Body of pancreas (tissue), 4 donors: ENCODE data around the gene TXNDC5.

Experiments
- POLR2A ChIP-seq, 3 donors: fragments of 450-650 bp; IDR thresholded peaks; one replicate each; pipeline ENCODE4 v1.6.1; 2016; ENCODE audit warnings: antibody characterized with exemption in 3 of 3, mild to moderate bottlenecking in 2 of 3
- TF ChIP-seq, protein P1 (sequence below), 7 experiments: fragments of 450-650 bp in 4 of 7; fragments of 200-600 bp in 3 of 7; sonication (generic) in 3 of 7; IDR thresholded peaks; one replicate each; pipeline ENCODE4 v1.5.1; 2016 to 2019; ENCODE audit warnings: antibody characterized with exemption in 7 of 7

DNA sequence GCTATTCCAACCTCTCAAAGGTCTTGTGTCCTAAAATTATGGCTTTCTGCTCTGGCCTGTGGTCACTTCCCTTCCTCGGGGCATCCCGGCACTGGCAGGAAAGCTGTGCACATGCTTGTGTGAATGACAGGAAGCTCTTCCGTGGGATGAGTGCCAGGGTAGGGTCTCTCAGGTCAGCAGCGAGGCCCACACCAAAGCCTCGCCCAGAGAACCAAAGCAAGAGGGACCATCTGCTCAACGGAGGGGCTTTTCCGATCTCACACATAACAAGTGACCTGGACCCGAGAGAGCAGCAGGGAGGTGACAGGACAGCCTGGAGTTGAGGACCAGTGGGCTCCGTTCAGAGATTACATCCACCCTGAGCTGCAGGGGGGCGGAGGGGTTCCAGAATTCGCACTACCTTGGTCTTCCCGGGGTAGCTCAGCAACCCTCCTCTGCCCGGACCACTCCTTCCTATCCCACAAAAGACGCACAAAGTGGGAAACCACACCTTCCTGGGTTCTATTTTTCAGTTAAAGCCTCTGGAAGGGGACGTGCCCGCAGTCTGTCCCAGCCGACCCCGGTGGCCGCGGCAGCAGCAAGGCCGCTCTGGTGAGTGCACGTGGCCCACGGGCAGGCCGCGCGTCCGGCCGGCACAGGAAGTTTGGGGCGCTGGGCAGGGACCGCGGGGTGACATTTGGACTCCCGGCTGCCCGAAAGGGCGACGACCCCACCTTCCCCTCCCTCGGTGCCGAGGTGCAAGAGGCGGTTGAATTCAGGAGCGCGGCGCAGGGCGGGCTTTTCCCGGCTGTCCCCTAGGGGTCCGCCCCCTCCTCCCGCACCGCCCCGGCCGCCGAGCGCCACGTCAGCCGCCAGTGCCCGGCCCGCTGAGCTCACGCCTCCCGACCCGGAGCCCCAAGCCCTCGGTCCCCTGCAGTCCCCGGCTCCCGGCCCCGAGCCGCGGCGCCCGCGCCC, 988 bp downstream of the TXNDC5 start:
- TF ChIP-seq, protein P1, sequence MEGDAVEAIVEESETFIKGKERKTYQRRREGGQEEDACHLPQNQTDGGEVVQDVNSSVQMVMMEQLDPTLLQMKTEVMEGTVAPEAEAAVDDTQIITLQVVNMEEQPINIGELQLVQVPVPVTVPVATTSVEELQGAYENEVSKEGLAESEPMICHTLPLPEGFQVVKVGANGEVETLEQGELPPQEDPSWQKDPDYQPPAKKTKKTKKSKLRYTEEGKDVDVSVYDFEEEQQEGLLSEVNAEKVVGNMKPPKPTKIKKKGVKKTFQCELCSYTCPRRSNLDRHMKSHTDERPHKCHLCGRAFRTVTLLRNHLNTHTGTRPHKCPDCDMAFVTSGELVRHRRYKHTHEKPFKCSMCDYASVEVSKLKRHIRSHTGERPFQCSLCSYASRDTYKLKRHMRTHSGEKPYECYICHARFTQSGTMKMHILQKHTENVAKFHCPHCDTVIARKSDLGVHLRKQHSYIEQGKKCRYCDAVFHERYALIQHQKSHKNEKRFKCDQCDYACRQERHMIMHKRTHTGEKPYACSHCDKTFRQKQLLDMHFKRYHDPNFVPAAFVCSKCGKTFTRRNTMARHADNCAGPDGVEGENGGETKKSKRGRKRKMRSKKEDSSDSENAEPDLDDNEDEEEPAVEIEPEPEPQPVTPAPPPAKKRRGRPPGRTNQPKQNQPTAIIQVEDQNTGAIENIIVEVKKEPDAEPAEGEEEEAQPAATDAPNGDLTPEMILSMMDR (IDR thresholded peaks at IDR 0.05), result peak in 1 of 7 experiments; percentile 12
- TF ChIP-seq POLR2A (IDR thresholded peaks at IDR 0.05), result peak in 1 of 3 donors; percentile 53
